H54 (cell line): ENCODE data around the gene HOXA4.

Experiments
- DNase-seq: peaks from one replicate; pipeline ENCODE4 v3.0.0; 2011; ENCODE audit warnings: low spot score, mixed read lengths; ENCODE audit not compliant: insufficient read length
- FAIRE-seq: peaks from 3 replicates; lab custom pipeline; 2011; peaks lifted over from hg19 to GRCh38; lab: Jason Lieb, UNC
- POLR2A ChIP-seq: IDR thresholded peaks from 2 replicates; pipeline ENCODE4 v1.6.1; 2011; ENCODE audit warnings: low read depth, mild to moderate bottlenecking, low read length

The HOXA4 gene

DNA sequence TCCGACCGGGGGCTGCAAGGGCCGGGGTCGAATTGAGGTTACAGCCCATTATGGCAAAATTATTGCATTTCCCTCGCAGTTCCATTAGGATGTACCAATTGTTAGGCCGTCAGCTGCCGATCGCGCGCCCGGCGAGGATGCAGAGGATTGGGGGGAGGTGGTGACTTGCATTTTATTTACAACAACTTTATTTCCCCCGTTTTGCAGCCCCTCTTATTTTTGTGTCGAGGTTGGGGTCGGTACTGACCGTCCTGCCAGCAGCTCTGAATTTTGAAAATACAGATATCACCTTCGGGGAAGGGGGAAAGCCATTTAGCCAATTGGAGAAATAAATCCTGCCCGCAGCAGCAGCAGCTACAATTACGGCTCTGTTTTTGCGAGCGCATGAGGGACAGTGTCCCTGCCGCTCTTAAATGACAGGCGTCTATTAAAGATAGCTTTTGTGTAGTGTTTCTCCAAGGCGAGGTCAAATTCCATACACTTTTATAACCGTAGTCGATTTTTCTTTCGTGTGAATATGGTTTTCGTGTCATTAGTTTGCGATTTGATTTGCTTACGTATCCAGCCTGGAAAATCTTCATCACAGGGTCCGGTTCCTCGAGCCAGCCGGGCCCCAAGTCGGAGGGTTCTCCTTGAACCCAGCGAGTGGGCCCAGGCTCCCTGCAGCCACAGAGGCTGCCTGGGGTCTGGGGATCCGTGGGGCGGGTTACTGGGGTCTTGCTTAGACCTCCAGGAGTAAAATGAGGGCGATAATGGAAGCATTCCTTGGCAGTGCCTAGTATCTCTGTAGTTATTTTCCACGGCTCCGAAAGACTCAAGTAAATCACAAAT lies 13.6 kb upstream of the HOXA4 start:
- FAIRE-seq (no peak), DNase-seq (no peak)
- no peak for TF ChIP-seq POLR2A

DNA sequence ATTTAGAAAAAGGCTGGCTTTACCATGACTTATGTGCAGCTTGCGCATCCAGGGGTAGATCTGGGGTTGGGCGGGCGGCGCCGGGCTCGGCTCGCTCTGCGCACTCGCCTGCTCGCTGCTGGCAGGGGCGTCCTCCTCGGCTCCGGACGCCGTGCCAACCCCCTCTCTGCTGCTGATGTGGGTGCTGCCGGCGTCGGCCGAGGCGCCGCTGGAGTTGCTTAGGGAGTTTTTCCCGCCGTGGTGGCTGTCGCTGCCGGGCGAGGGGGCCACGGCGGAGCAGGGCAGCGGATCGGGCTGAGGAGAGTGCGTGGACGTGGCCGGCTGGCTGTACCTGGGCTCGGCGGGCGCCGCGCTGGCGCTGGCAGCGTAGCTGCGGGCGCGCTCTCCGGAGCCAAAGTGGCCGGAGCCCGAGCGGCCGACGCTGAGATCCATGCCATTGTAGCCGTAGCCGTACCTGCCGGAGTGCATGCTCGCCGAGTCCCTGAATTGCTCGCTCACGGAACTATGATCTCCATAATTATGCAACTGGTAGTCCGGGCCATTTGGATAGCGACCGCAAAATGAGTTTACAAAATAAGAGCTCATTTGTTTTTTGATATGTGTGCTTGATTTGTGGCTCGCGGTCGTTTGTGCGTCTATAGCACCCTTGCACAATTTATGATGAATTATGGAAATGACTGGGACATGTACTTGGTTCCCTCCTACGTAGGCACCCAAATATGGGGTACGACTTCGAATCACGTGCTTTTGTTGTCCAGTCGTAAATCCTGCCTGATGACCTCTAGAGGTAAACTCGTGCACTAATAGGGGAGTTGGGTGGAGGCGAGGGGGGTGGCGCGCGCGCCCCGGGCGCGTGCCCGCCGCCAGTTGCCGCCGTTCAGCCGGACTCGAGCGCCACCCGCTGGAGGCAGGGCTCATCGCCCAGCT lies 12.7 kb upstream of the HOXA4 start, which contains the start of gene HOXA5:
Gene HOXA5 (minus strand): TSS at position 659 of the 927 bp plus-strand sequence. CDS start 74 bp downstream, at position 585.
- peak; percentile 100 for DNase-seq
- peak; percentile 13; the same call in 1 of the 2 replicates for TF ChIP-seq POLR2A
- peak; percentile 92 for FAIRE-seq

DNA sequence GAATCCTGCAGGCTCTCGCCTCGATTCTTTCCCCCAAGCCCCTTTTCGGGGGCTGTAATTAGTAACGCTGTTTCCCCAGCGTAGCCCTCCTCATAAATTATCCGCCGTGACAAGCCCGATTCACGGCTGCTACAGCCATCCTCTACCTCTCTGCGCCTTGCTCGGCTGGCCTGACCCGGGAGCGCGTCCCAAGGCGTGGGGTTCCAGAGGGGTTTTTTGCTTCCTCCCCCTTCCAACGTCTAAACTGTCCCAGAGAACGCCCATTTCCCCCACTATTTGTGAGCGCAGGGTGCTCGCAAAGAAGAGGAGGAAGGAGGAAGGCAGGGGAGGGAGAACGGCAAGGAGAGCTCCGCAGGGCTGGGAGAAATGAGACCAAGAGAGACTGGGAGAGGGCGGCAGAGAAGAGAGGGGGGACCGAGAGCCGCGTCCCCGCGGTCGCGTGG lies 12.0 kb upstream of the HOXA4 start:
- no peak for TF ChIP-seq POLR2A
- DNase-seq = no peak
- no peak for FAIRE-seq

DNA sequence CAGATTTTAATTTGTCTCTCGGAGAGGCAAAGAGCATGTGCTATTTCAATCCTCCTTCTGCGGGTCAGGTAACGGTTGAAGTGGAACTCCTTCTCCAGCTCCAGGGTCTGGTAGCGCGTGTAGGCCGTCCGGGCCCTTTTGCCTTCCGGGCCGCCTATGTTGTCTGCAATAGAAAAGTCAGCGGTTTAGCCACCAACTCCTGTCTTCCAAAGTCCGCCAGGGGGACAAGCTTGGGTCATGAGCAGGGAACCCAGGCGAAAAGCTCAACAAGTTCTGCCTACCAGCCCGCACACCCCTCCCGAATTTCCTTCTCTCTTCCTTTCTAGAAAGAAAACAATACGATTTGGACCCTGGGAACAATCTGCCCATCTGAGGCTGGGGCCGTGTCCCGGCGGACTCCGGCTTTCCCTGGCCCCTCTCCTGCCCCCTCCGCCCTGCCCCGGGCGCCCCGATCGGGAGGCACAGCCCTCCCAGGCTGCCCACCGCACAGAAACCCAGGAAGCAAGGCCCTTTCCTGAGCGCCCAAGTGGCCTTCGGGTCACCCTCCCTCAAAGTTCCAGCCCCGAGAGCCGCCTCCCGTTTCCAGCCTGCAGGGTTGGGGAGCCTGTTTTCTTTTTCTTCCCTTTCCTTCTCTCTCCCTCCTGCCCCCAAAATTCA lies 11.5 kb upstream of the HOXA4 start:
- no peak for TF ChIP-seq POLR2A
- DNase-seq (peak; percentile 87), FAIRE-seq (no peak)

DNA sequence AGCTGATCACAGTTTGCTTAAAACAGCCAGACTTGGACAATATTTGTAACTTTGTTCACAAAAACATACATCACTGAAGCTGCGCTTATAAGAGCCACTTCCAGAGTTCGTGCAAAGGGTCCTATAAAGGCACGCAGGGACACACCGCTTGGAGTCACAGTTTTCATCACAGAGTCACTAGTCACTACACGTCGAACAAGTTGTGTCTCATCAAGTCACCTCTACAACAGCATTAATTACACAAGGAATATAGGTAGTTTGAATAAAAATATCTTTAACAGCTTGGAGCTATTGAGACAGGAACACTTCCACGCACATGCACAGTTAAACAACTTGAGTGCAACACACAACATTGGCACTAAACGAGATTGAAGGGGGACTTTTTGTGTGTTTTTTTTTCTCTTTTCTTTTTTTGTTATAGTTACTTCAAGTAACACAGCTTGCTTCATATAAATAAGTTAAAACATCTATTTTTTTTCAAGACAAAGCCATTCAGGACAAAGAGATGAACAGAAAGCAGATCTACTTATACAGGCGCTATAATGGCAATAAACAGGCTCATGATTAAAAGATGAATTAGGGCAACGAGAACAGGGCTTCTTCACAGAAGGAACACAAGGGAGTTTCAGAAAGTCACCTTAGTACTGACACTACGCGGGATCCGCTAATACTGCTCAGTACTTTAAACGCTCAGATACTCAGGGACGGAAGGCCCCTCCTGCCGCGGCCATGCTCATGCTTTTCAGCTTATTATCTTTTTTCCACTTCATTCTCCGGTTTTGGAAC lies 10.8 kb upstream of the HOXA4 start:
- DNase-seq (no peak), FAIRE-seq (no peak)
- TF ChIP-seq POLR2A = no peak

DNA sequence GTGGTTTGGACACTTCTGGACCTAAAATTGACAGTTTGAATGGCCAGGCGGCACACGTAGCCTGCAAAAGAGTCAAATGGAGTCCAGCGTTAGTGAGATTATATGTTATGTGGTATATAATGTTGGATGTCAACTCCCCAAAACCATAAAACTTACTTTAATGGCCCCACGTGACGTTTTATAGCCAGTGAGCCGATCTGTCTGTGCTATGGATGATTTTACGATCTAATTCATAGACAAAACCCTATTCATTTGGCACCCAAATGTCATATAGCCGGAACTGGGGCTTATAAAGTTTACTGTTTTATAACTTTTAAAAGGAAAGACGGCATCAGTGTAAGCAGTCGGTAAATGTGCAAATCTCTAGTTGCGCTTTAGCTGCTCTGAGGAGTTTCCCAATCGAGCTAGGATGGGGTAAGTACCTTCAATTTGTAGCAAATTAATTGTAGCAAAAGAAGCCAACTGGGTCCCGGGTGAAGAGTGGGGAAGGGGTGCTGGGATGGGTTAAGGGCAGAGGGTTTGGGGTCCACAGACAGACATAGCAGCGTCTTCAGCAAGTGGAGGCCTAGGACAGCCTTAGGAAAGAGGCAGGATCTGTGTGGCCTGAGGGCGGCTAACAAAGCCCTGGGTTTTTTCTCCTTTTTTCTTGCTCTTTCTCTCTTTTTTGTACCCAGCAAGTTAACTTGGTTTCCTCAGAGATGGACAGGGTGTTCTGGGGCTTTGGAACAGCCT lies 9.7 kb upstream of the HOXA4 start:
- FAIRE-seq (no peak), DNase-seq (no peak)
- no peak for TF ChIP-seq POLR2A

DNA sequence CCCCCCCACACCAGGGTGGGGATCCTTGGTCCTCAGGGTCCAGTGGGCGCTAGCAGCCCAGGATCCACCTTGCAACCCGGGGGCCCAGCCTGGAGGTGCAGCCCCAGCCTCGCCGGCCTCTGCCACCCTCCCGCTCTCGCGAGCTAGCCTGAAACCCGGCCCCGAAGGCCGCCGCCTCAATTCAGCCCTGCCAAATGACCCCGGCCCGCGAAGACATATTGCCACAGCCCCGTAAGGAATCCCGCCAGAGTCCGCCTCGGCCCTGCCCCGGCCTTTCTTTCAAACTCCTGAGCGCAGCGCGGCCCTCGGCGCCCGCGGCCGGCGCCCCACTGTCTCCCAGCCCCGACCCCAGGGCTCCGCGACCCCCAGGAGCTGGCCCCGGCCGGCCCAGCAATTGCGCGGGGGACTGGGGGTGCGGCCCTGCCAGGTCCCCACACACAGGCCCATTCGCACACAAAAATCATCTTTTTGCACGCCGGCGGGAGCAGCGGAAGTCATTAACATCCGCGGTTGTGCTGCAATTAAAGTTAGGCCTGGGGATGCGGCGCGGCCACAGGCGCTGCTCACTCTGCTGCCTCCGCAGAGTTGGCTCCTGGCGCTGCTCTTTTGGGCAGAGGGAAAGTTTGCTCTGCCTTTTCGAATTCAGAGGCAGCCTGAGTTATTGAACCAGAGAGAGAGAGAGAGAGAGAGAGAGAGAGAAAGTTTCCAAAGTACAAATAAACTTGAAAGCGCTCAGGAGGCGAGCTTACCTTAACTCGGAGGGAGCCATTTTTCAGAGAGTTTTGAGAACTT lies 9.0 kb upstream of the HOXA4 start:
- FAIRE-seq = no peak
- TF ChIP-seq POLR2A = no peak
- DNase-seq = no peak

DNA sequence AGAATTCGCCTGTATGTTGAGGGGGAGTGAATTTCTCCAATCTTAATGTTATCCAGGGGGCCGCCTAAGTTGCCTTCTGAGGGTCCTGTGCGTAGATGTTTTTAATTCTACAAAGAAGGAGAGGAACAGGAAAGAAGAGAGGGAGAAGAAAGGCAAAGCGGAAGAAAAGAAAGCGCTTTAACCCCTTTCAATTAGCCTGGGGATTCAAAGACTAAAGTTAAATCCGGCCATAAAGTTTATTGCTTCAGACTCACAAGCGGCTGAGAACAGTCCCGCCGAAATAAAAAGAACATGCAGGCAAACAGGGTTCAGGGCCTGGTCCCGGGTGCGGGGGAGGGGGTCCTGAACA lies 8.4 kb upstream of the HOXA4 start:
- FAIRE-seq = no peak
- no peak for TF ChIP-seq POLR2A
- no peak for DNase-seq

DNA sequence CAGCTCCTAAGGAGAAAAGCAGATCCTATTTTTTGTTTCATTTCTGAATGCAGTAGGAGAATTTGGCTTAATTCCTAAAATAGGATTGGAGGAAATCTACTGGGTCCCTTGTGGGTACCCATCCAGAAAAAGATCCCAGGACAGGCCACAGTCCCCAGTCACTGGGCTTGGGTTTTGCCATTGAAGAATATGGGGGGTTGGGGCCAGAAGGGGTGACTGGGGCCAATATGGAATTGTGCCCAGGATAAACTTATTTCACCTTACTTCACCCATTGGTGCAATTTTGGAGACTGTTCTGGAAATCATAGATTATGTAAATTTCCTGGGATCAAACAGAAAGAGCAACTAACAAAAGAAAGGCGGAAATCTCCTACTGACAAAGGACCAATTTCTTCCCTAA lies 7.9 kb upstream of the HOXA4 start:
- TF ChIP-seq POLR2A = no peak
- FAIRE-seq (no peak), DNase-seq (no peak)

DNA sequence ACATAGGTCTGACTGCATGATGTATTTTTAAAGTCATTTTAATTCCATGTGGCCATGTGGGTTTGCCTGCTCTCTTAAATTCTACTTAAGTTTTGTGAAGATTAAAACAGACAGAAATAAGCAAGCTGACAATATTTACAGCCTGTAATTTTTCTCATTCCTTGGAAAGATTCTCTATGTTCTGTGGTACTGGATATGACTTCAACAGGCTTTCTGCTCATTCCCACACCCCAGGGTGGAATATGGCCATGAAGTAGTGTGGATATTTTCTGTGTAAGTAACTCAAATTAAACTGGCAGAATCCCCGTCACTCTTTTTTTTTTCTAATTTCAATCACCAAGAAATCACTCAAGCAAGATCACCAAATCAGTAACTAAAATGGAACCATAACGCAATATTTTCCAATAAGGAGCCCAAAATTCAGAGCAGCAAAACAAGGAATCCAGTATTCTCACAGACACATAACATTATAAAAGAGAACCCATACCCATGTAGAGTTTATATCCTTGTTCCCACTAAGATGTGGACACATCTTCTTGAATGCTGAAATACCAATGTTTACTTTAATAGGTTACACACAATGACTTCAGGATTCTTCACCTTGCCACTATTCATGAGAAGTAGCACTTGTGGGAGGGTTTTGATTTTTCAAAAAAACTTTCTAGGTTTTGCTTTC lies 7.2 kb upstream of the HOXA4 start:
- DNase-seq (no peak), FAIRE-seq (no peak)

DNA sequence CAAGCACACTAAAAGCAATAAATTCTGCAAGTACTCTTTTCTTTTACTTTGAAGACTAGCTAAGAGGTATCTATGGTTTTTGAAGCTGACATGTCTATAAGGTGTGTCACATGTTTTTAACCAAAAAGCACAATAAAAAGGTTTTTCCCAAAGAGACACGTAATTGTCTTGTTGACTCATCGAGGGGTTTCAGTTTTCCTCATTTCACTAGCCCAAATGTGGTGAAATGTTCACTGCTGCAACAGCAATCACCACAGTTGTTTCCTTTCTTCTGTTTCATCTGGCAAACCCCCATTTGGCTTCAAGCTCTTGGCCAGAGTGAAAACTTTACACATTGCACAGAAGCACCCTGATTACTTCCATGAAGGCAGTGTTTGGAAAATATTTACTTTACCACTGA lies 3.8 kb upstream of the HOXA4 start:
- FAIRE-seq = peak; percentile 89

More for the DNA sequence above, 7.2 kb upstream of the HOXA4 start:
- TF ChIP-seq POLR2A = no peak

More for the DNA sequence above, 3.8 kb upstream of the HOXA4 start:
- no peak for TF ChIP-seq POLR2A
- DNase-seq = no peak
